ENCODE results near the gene NPTXR. TPM values are rescaled to one million over a fixed set of nuclear protein-coding genes. Genes with fewer than 3 reads are reported as not detected.

Gene NPTXR
- polyA plus RNA-seq (2013): 0.32 TPM

- Histone ChIP-seq H3K27me3 (replicated peaks in 2 of 5; ENCODE audit: control insufficient read depth in 4 of 5, insufficient read depth in 5 of 5, low read length in 4 of 5) (peaks cover 0 to 41% (median 37%) of the 10 kb centered on the region in 5 experiments), H3K27ac (ENCODE audit: insufficient read depth in 1 of 2, low read depth in 1 of 2, low read length in 2 of 2, poor library complexity in 1 of 2, severe bottlenecking in 2 of 2) (no peak within 1 kb of the TSS), H3K36me3 (ENCODE audit: control insufficient read depth in 4 of 4, insufficient read depth in 4 of 4, low read length in 3 of 4) (no peaks in the 10 kb centered on the region), H3K9me3 (ENCODE audit: control extremely low read depth in 1 of 5, control insufficient read depth in 4 of 5, insufficient read depth in 2 of 5, low read depth in 1 of 5, low read length in 4 of 5) (no peaks in the 10 kb centered on the region), H3K4me3 (ENCODE audit: control insufficient read depth in 1 of 7, extremely low read depth in 1 of 7, insufficient read depth in 4 of 7, low read depth in 2 of 7, low read length in 6 of 7) (peak within 1 kb of the TSS; percentile 11 to 68 (median 53)), H3K4me1 (ENCODE audit: control extremely low read depth in 1 of 4, control insufficient read depth in 4 of 4, insufficient read depth in 4 of 4, low read length in 3 of 4) (peaks cover 0 to 21% (median 15%) of the 10 kb centered on the region in 4 experiments)
- DNase-seq: peak; percentile 46 to 81 (median 75)
- WGBS (ENCODE audit: insufficient coverage): under 1% methylated on average over 88 of the region's 105 CpGs
- POLR2A ChIA-PET: no interaction called here
- CTCF ChIA-PET: interaction anchor here (0.9 to 2.8 kb wide), 8 partner anchors 8 to 109 kb away, joined by 3 to 10 read pairs (median 5); no protein-coding TSS in a partner anchor
Measured at GRCh38 chr22:38843657-38844314, at the start of gene NPTXR. NPTXR (minus strand) TSS chr22:38844028.

- Histone ChIP-seq H3K27ac (ENCODE audit: insufficient read depth in 1 of 2, low read depth in 1 of 2, low read length in 2 of 2, poor library complexity in 1 of 2, severe bottlenecking in 2 of 2) (no peak overlapping the region), H3K36me3 (ENCODE audit: control insufficient read depth in 4 of 4, insufficient read depth in 4 of 4, low read length in 3 of 4) (no peaks in the 10 kb centered on the region), H3K4me3 (ENCODE audit: control insufficient read depth in 1 of 7, extremely low read depth in 1 of 7, insufficient read depth in 4 of 7, low read depth in 2 of 7, low read length in 6 of 7) (no peak overlapping the region), H3K27me3 (replicated peaks in 2 of 5; ENCODE audit: control insufficient read depth in 4 of 5, insufficient read depth in 5 of 5, low read length in 4 of 5) (peaks cover 0 to 4% (median 0%) of the 10 kb centered on the region in 5 experiments), H3K9me3 (ENCODE audit: control extremely low read depth in 1 of 5, control insufficient read depth in 4 of 5, insufficient read depth in 2 of 5, low read depth in 1 of 5, low read length in 4 of 5) (no peaks in the 10 kb centered on the region), H3K4me1 (ENCODE audit: control extremely low read depth in 1 of 4, control insufficient read depth in 4 of 4, insufficient read depth in 4 of 4, low read length in 3 of 4) (no peaks in the 10 kb centered on the region)
- WGBS (ENCODE audit: insufficient coverage): 92% methylated on average over 8 of the region's 9 CpGs
- DNase-seq: no peak
- POLR2A ChIA-PET: no interaction called here
- CTCF ChIA-PET: no interaction called here
Measured at GRCh38 chr22:38891256-38891655, 47.4 kb upstream of the NPTXR start.

- Histone ChIP-seq H3K36me3 (ENCODE audit: control insufficient read depth in 4 of 4, insufficient read depth in 4 of 4, low read length in 3 of 4) (no peaks in the 10 kb centered on the region), H3K4me3 (ENCODE audit: control insufficient read depth in 1 of 7, extremely low read depth in 1 of 7, insufficient read depth in 4 of 7, low read depth in 2 of 7, low read length in 6 of 7) (no peak overlapping the region), H3K9me3 (ENCODE audit: control extremely low read depth in 1 of 5, control insufficient read depth in 4 of 5, insufficient read depth in 2 of 5, low read depth in 1 of 5, low read length in 4 of 5) (no peaks in the 10 kb centered on the region), H3K4me1 (ENCODE audit: control extremely low read depth in 1 of 4, control insufficient read depth in 4 of 4, insufficient read depth in 4 of 4, low read length in 3 of 4) (no peaks in the 10 kb centered on the region), H3K27me3 (replicated peaks in 2 of 5; ENCODE audit: control insufficient read depth in 4 of 5, insufficient read depth in 5 of 5, low read length in 4 of 5) (peaks cover 0 to 4% (median 0%) of the 10 kb centered on the region in 5 experiments), H3K27ac (ENCODE audit: insufficient read depth in 1 of 2, low read depth in 1 of 2, low read length in 2 of 2, poor library complexity in 1 of 2, severe bottlenecking in 2 of 2) (no peak overlapping the region)
- ChIA-PET CTCF (no interaction called here), POLR2A (no interaction called here)
- DNase-seq: no peak
- WGBS (ENCODE audit: insufficient coverage): no CpG with 5 or more reads among the region's 5 CpGs
Measured at GRCh38 chr22:38890377-38890776, 46.5 kb upstream of the NPTXR start.

GRCh38 chr22:38886333-38886732 lies 42.5 kb upstream of the NPTXR start:
- Histone ChIP-seq H3K4me3 (ENCODE audit: control insufficient read depth in 1 of 7, extremely low read depth in 1 of 7, insufficient read depth in 4 of 7, low read depth in 2 of 7, low read length in 6 of 7) (no peak overlapping the region), H3K4me1 (ENCODE audit: control extremely low read depth in 1 of 4, control insufficient read depth in 4 of 4, insufficient read depth in 4 of 4, low read length in 3 of 4) (peaks cover 0 to 7% (median 6%) of the 10 kb centered on the region in 4 experiments), H3K36me3 (ENCODE audit: control insufficient read depth in 4 of 4, insufficient read depth in 4 of 4, low read length in 3 of 4) (no peaks in the 10 kb centered on the region), H3K27ac (ENCODE audit: insufficient read depth in 1 of 2, low read depth in 1 of 2, low read length in 2 of 2, poor library complexity in 1 of 2, severe bottlenecking in 2 of 2) (no peak overlapping the region), H3K9me3 (ENCODE audit: control extremely low read depth in 1 of 5, control insufficient read depth in 4 of 5, insufficient read depth in 2 of 5, low read depth in 1 of 5, low read length in 4 of 5) (no peaks in the 10 kb centered on the region), H3K27me3 (replicated peaks in 2 of 5; ENCODE audit: control insufficient read depth in 4 of 5, insufficient read depth in 5 of 5, low read length in 4 of 5) (peaks cover 0 to 2% (median 0%) of the 10 kb centered on the region in 5 experiments)
- CTCF ChIA-PET: no interaction called here
- DNase-seq: no peak
- 100% methylated on average over 3 of the region's 5 CpGs for WGBS (ENCODE audit: insufficient coverage)
- POLR2A ChIA-PET: no interaction called here

- POLR2A ChIA-PET: no interaction called here
- H3K4me3 ChIP-seq (ENCODE audit: control insufficient read depth in 1 of 7, extremely low read depth in 1 of 7, insufficient read depth in 4 of 7, low read depth in 2 of 7, low read length in 6 of 7): no peak overlapping the region
- H3K27ac ChIP-seq (ENCODE audit: insufficient read depth in 1 of 2, low read depth in 1 of 2, low read length in 2 of 2, poor library complexity in 1 of 2, severe bottlenecking in 2 of 2): no peak overlapping the region
- H3K9me3 ChIP-seq (ENCODE audit: control extremely low read depth in 1 of 5, control insufficient read depth in 4 of 5, insufficient read depth in 2 of 5, low read depth in 1 of 5, low read length in 4 of 5): no peaks in the 10 kb centered on the region
- no peaks in the 10 kb centered on the region for H3K36me3 ChIP-seq (ENCODE audit: control insufficient read depth in 4 of 4, insufficient read depth in 4 of 4, low read length in 3 of 4)
- peaks cover 0 to 2% (median 0%) of the 10 kb centered on the region in 5 experiments for H3K27me3 ChIP-seq (replicated peaks in 2 of 5; ENCODE audit: control insufficient read depth in 4 of 5, insufficient read depth in 5 of 5, low read length in 4 of 5)
- 76% methylated on average over 8 of the region's 9 CpGs for WGBS (ENCODE audit: insufficient coverage)
- H3K4me1 ChIP-seq (ENCODE audit: control extremely low read depth in 1 of 4, control insufficient read depth in 4 of 4, insufficient read depth in 4 of 4, low read length in 3 of 4): peaks cover 0 to 9% (median 7%) of the 10 kb centered on the region in 4 experiments
- no peak for DNase-seq
- CTCF ChIA-PET: no interaction called here
Measured at GRCh38 chr22:38882972-38883622, 39.3 kb upstream of the NPTXR start.

GRCh38 chr22:38881997-38882879 lies 38.4 kb upstream of the NPTXR start:
- ChIA-PET CTCF (interaction anchor here (0.6 to 3.9 kb wide), 3 partner anchors 12 to 127 kb away, joined by 3 to 16 read pairs (median 3); no protein-coding TSS in a partner anchor), POLR2A (no interaction called here)
- Histone ChIP-seq H3K27me3 (replicated peaks in 2 of 5; ENCODE audit: control insufficient read depth in 4 of 5, insufficient read depth in 5 of 5, low read length in 4 of 5) (peaks cover 0 to 2% (median 0%) of the 10 kb centered on the region in 5 experiments), H3K9me3 (ENCODE audit: control extremely low read depth in 1 of 5, control insufficient read depth in 4 of 5, insufficient read depth in 2 of 5, low read depth in 1 of 5, low read length in 4 of 5) (no peaks in the 10 kb centered on the region), H3K4me1 (ENCODE audit: control extremely low read depth in 1 of 4, control insufficient read depth in 4 of 4, insufficient read depth in 4 of 4, low read length in 3 of 4) (peaks cover 0 to 9% (median 7%) of the 10 kb centered on the region in 4 experiments), H3K27ac (ENCODE audit: insufficient read depth in 1 of 2, low read depth in 1 of 2, low read length in 2 of 2, poor library complexity in 1 of 2, severe bottlenecking in 2 of 2) (no peak overlapping the region), H3K4me3 (ENCODE audit: control insufficient read depth in 1 of 7, extremely low read depth in 1 of 7, insufficient read depth in 4 of 7, low read depth in 2 of 7, low read length in 6 of 7) (no peak overlapping the region), H3K36me3 (ENCODE audit: control insufficient read depth in 4 of 4, insufficient read depth in 4 of 4, low read length in 3 of 4) (no peaks in the 10 kb centered on the region)
- 100% methylated on average over 6 of the region's 8 CpGs for WGBS (ENCODE audit: insufficient coverage)
- no peak for DNase-seq
